ENCODE measurements around the gene CDKL2. TPM values are rescaled to one million over a fixed set of nuclear protein-coding genes. Genes with fewer than 3 reads are reported as not detected.

CDKL2 gene
- polyA plus RNA-seq, 1 donor (not counting 4 experiments of a cell fraction or from before 2014, with no cell fraction given) = 0.64 TPM

GRCh38 chr4:75673959-75674328 is 43.6 kb upstream of the CDKL2 start:
- H3K27ac ChIP-seq (ENCODE audit: control insufficient read depth, insufficient read depth, low read length) = peak overlapping the region; percentile 88
- H3K27me3 ChIP-seq (ENCODE audit: control insufficient read depth, extremely low read depth, insufficient read depth, low read length) = no peaks in the 10 kb centered on the region
- peak overlapping the region; percentile 89 for H3K4me2 ChIP-seq (ENCODE audit: control insufficient read depth, extremely low read depth, insufficient read depth, low read depth, low read length)
- peak overlapping the region; percentile 54 to 94 (median 74) for H3K4me3 ChIP-seq (ENCODE audit: control insufficient read depth in 2 of 3, extremely low read depth in 1 of 3, insufficient read depth in 2 of 3, low read depth in 1 of 3, low read length in 3 of 3)
- dilution Hi-C loops (cut with MboI; ENCODE audit: extremely low pct_ligation_motif_present, low sequenced_read_pairs) = no loop called here
- peak overlapping the region; percentile 95 for H3K9ac ChIP-seq (ENCODE audit: control insufficient read depth, extremely low read depth, insufficient read depth, low read length)
- no peaks in the 10 kb centered on the region for H3K9me3 ChIP-seq (ENCODE audit: control insufficient read depth, low read depth, low read length)
- H3K36me3 ChIP-seq (ENCODE audit: control insufficient read depth in 2 of 2, extremely low read depth in 1 of 2, insufficient read depth in 2 of 2, low read length in 2 of 2) = no peaks in the 10 kb centered on the region
- H3K79me2 ChIP-seq (ENCODE audit: control insufficient read depth, insufficient read depth, low read length) = peaks cover 41% of the 10 kb centered on the region
- FAIRE-seq = peak; percentile 41
- no peaks in the 10 kb centered on the region for H4K20me1 ChIP-seq (ENCODE audit: control insufficient read depth, extremely low read depth, insufficient read depth, low read length)
- DNase-seq (ENCODE audit: low read depth, low spot score) = no peak
- peak overlapping the region; percentile 88 for H2AFZ ChIP-seq (ENCODE audit: control insufficient read depth, low read length)
- peaks cover 21% of the 10 kb centered on the region for H3K4me1 ChIP-seq (ENCODE audit: control insufficient read depth, extremely low read depth, insufficient read depth, low read length)
- TF ChIP-seq EZH2 (IDR thresholded peaks at IDR 0.05; ENCODE audit: low read length) (no peak), CTCF (optimal IDR thresholded peaks at IDR 0.05 in 1 of 3, IDR thresholded peaks at IDR 0.05 in 1 of 3, conservative IDR thresholded peaks at IDR 0.05 in 1 of 3; ENCODE audit: extremely low read depth in 1 of 3, insufficient read depth in 2 of 3, low read length in 3 of 3) (no peak)
- no peaks in the 10 kb centered on the region for H3K9me1 ChIP-seq (ENCODE audit: control insufficient read depth, extremely low read depth, insufficient read depth, low read length)

- peaks cover 48% of the 10 kb centered on the region for H3K79me2 ChIP-seq (ENCODE audit: control insufficient read depth, insufficient read depth, low read length)
These were observed 43.0 kb upstream of the CDKL2 start, which contains the start of gene G3BP2 for GRCh38 chr4:75673027-75673958. Gene G3BP2, minus strand, starts transcription at chr4:75673411. Its CDS starts 11,386 bp downstream, at chr4:75662025.

More at GRCh38 chr4:75673027-75673958, 43.0 kb upstream of the CDKL2 start, which contains the start of gene G3BP2:
- Histone ChIP-seq H3K4me3 (ENCODE audit: control insufficient read depth in 2 of 3, extremely low read depth in 1 of 3, insufficient read depth in 2 of 3, low read depth in 1 of 3, low read length in 3 of 3) (peak within 1 kb of the TSS; percentile 74 to 95 (median 94)), H2AFZ (ENCODE audit: control insufficient read depth, low read length) (peak within 1 kb of the TSS; percentile 88), H3K9me3 (ENCODE audit: control insufficient read depth, low read depth, low read length) (no peaks in the 10 kb centered on the region), H3K9me1 (ENCODE audit: control insufficient read depth, extremely low read depth, insufficient read depth, low read length) (no peaks in the 10 kb centered on the region), H3K36me3 (ENCODE audit: control insufficient read depth in 2 of 2, extremely low read depth in 1 of 2, insufficient read depth in 2 of 2, low read length in 2 of 2) (no peaks in the 10 kb centered on the region), H3K27me3 (ENCODE audit: control insufficient read depth, extremely low read depth, insufficient read depth, low read length) (no peaks in the 10 kb centered on the region), H3K27ac (ENCODE audit: control insufficient read depth, insufficient read depth, low read length) (peak within 1 kb of the TSS; percentile 88), H3K4me1 (ENCODE audit: control insufficient read depth, extremely low read depth, insufficient read depth, low read length) (peaks cover 21% of the 10 kb centered on the region), H3K4me2 (ENCODE audit: control insufficient read depth, extremely low read depth, insufficient read depth, low read depth, low read length) (peak within 1 kb of the TSS; percentile 95), H4K20me1 (ENCODE audit: control insufficient read depth, extremely low read depth, insufficient read depth, low read length) (no peaks in the 10 kb centered on the region), H3K9ac (ENCODE audit: control insufficient read depth, extremely low read depth, insufficient read depth, low read length) (peak within 1 kb of the TSS; percentile 95)
- FAIRE-seq (peak; percentile 58), DNase-seq (ENCODE audit: low read depth, low spot score) (peak; percentile 71)
- TF ChIP-seq CTCF (optimal IDR thresholded peaks at IDR 0.05 in 1 of 3, IDR thresholded peaks at IDR 0.05 in 1 of 3, conservative IDR thresholded peaks at IDR 0.05 in 1 of 3; ENCODE audit: extremely low read depth in 1 of 3, insufficient read depth in 2 of 3, low read length in 3 of 3) = no peak
- TF ChIP-seq EZH2 (IDR thresholded peaks at IDR 0.05; ENCODE audit: low read length) = no peak
- dilution Hi-C loops (cut with MboI; ENCODE audit: extremely low pct_ligation_motif_present, low sequenced_read_pairs) = no loop called here
